Uterus (tissue), 4 donors: Measurements from ENCODE around the gene GTF3C2. TPM values are rescaled to one million over a fixed set of nuclear protein-coding genes. Genes with fewer than 3 reads are reported as not detected.

ENCODE experiments used
- DNase-seq, 2 donors: peaks; one replicate each; pipeline ENCODE4 v3.0.0-alpha.2; 2019 to 2020
- H3K27ac ChIP-seq, 2 donors: fragments of 200-600 bp; sonication (generic); 1 replicate in 1 of 2; 2 replicates in 1 of 2; pipeline ENCODE4 v1.5.1; 2016 to 2018
- H3K27me3 ChIP-seq, 2 donors: fragments of 200-600 bp; sonication (generic); one replicate each; pipeline ENCODE4 v1.5.1; 2018 to 2019; ENCODE audit warnings: control low read depth in 1 of 2
- H3K36me3 ChIP-seq, 2 donors: fragments of 200-600 bp; sonication (generic); one replicate each; pipeline ENCODE4 v1.5.1; 2019; ENCODE audit warnings: control low read depth in 1 of 2
- H3K4me1 ChIP-seq, 2 donors: fragments of 200-600 bp; sonication (generic); one replicate each; pipeline ENCODE4 v1.5.1; 2018 to 2019; ENCODE audit warnings: control low read depth in 1 of 2
- H3K4me3 ChIP-seq, 2 donors: fragments of 200-600 bp; sonication (generic); 1 replicate in 1 of 2; 2 replicates in 1 of 2; pipeline ENCODE4 v1.5.1; 2018 to 2019; ENCODE audit warnings: mild to moderate bottlenecking in 1 of 2
- H3K9me3 ChIP-seq, 2 donors: fragments of 200-600 bp; sonication (generic); one replicate each; pipeline ENCODE4 v1.5.1; 2019; ENCODE audit warnings: control low read depth in 1 of 2
- POLR2A ChIP-seq, 2 donors: fragments of 450-650 bp; IDR thresholded peaks; one replicate each; pipeline ENCODE4 v1.6.1; 2016; ENCODE audit warnings: antibody characterized with exemption in 2 of 2, mild to moderate bottlenecking in 1 of 2, moderate library complexity in 1 of 2
- intact Hi-C: fragments of 100-400 bp; cut with DNase I; formaldehyde crosslinking; loops from one replicate; pipeline ENCODE4 v1.15.1; 2023; ENCODE audit warnings: low total_unique reads
- total RNA-seq, 4 donors: library from RNA; depleted of rRNA in 3 of 4; stranded (reverse); fragments of >200 nt in 3 of 4; gene quantifications; one replicate each; pipeline versions ENCODE4 v1.1.0 to v1.2.4, GENCODE V29; 2014 to 2023
- TF ChIP-seq, protein P1 (sequence below), 4 experiments: fragments of 200-600 bp in 2 of 4; fragments of 450-650 bp in 2 of 4; sonication (generic) in 2 of 4; IDR thresholded peaks; one replicate each; pipeline ENCODE4 v1.5.1; 2016 to 2019; ENCODE audit warnings: antibody characterized with exemption in 4 of 4, mild to moderate bottlenecking in 2 of 4, moderate library complexity in 1 of 4
- donor health status: DM: yes; HTN: yes; CAD: no.

GTF3C2 gene, protein sequence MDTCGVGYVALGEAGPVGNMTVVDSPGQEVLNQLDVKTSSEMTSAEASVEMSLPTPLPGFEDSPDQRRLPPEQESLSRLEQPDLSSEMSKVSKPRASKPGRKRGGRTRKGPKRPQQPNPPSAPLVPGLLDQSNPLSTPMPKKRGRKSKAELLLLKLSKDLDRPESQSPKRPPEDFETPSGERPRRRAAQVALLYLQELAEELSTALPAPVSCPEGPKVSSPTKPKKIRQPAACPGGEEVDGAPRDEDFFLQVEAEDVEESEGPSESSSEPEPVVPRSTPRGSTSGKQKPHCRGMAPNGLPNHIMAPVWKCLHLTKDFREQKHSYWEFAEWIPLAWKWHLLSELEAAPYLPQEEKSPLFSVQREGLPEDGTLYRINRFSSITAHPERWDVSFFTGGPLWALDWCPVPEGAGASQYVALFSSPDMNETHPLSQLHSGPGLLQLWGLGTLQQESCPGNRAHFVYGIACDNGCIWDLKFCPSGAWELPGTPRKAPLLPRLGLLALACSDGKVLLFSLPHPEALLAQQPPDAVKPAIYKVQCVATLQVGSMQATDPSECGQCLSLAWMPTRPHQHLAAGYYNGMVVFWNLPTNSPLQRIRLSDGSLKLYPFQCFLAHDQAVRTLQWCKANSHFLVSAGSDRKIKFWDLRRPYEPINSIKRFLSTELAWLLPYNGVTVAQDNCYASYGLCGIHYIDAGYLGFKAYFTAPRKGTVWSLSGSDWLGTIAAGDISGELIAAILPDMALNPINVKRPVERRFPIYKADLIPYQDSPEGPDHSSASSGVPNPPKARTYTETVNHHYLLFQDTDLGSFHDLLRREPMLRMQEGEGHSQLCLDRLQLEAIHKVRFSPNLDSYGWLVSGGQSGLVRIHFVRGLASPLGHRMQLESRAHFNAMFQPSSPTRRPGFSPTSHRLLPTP
- total RNA-seq, result 10 to 100 TPM; 21.3 to 70.6 (median 31.2) TPM

GRCh38 chr2:27356382-27357181, at the start of gene GTF3C2:
GTF3C2 (minus strand) TSS chr2:27356764; CDS start chr2:27343554, 13,210 bp downstream.
- Histone ChIP-seq H3K4me1 (peaks cover 5 to 7% of the 10 kb centered on the region in 2 donors), H3K9me3 (no peaks in the 10 kb centered on the region), H3K27me3 (no peaks in the 10 kb centered on the region), H3K27ac (peak within 1 kb of the TSS; percentile 80 to 86), H3K4me3 (peak within 1 kb of the TSS; percentile 73 to 96), H3K36me3 (no peaks in the 10 kb centered on the region)
- intact Hi-C loops, result no loop called here
- TF ChIP-seq, protein P1, sequence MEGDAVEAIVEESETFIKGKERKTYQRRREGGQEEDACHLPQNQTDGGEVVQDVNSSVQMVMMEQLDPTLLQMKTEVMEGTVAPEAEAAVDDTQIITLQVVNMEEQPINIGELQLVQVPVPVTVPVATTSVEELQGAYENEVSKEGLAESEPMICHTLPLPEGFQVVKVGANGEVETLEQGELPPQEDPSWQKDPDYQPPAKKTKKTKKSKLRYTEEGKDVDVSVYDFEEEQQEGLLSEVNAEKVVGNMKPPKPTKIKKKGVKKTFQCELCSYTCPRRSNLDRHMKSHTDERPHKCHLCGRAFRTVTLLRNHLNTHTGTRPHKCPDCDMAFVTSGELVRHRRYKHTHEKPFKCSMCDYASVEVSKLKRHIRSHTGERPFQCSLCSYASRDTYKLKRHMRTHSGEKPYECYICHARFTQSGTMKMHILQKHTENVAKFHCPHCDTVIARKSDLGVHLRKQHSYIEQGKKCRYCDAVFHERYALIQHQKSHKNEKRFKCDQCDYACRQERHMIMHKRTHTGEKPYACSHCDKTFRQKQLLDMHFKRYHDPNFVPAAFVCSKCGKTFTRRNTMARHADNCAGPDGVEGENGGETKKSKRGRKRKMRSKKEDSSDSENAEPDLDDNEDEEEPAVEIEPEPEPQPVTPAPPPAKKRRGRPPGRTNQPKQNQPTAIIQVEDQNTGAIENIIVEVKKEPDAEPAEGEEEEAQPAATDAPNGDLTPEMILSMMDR (IDR thresholded peaks at IDR 0.05), result peak in 3 of 4 experiments; percentile 11 to 16 (median 15)
- TF ChIP-seq POLR2A (IDR thresholded peaks at IDR 0.05), result peak; percentile 27 to 32
- DNase-seq, result peak; percentile 94 to 97

DNA sequence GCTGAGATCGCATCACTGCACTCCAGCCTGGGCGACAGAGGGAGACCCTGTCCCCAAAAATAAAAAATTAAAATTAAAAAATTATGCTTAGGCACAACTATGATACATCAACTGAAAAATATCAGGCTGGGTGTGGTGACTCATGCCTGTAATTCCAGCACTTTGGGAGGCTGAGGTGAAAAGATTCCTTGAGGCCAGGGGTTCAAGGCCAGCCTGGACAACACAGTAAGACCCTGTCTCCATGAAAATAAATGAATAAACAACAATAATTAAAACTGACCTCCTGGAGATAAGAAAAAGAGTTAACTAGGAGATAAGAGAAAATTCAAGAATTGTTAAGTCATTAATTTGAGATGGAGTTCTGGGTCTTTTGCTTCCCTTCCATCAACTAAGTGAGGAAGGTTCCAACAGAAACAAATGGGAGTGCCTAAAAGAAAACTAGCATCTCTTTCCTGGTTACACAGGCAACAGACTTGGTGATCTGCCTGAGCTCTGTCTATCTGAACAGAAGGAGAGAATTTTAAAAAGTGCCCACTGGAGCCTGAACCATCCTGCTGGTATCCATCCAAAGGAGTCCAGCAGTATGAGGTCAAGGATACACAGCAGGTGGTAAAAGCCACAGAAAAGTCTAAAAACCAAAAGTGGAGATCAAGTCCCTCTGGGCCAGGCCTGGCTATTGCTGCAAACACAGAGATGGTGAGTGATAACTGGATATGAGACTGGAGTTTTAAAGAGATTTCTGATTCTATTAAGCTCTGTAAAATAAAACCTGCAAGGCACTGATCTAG, 44.0 kb upstream of the GTF3C2 start:
- Histone ChIP-seq H3K36me3 (no peaks in the 10 kb centered on the region), H3K4me3 (no peak overlapping the region), H3K9me3 (no peaks in the 10 kb centered on the region), H3K27me3 (no peaks in the 10 kb centered on the region), H3K27ac (no peak overlapping the region), H3K4me1 (no peaks in the 10 kb centered on the region)
- intact Hi-C loops, result no loop called here
- no peak for DNase-seq
- TF ChIP-seq, protein P1 (IDR thresholded peaks at IDR 0.05), result no peak
- no peak for TF ChIP-seq POLR2A (IDR thresholded peaks at IDR 0.05)

DNA sequence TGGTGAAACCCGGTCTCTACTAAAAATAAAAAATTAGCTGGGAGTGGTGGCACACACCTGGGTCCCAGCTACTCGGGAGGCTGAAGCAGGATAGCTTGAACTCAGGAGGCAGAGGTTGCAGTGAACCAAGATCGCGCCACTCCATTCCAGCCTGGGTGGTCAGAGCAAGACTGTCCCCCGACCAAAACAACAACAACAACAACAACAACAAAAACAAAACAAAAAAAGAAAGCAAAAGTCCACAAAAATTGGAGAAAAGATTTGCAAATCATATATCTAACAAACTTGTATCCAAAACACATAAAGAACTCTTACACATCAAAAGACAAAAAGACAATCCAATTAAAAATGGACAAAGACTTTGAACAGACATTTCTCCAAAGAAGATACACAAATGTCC, 42.4 kb upstream of the GTF3C2 start:
- intact Hi-C loops, result no loop called here
- no peak for DNase-seq
- Histone ChIP-seq H3K27me3 (no peaks in the 10 kb centered on the region), H3K27ac (no peak overlapping the region), H3K4me3 (no peak overlapping the region), H3K4me1 (no peaks in the 10 kb centered on the region), H3K9me3 (no peaks in the 10 kb centered on the region), H3K36me3 (no peaks in the 10 kb centered on the region)
- TF ChIP-seq, protein P1 (IDR thresholded peaks at IDR 0.05), result no peak
- TF ChIP-seq POLR2A (IDR thresholded peaks at IDR 0.05), result no peak

GRCh38 chr2:27393225-27393624, 36.7 kb upstream of the GTF3C2 start:
- intact Hi-C loops, result no loop called here
- H3K27ac ChIP-seq, result no peak overlapping the region
- no peak for TF ChIP-seq POLR2A (IDR thresholded peaks at IDR 0.05)
- TF ChIP-seq, protein P1 (IDR thresholded peaks at IDR 0.05), result no peak
- no peaks in the 10 kb centered on the region for H3K27me3 ChIP-seq
- H3K36me3 ChIP-seq, result no peaks in the 10 kb centered on the region
- no peaks in the 10 kb centered on the region for H3K4me1 ChIP-seq
- no peaks in the 10 kb centered on the region for H3K9me3 ChIP-seq
- no peak for DNase-seq
- no peak overlapping the region for H3K4me3 ChIP-seq
